RCC 7860 (cell line): ENCODE data around the gene ROBO1.
"Not testable (repeated sequence)": the region's sequence is repeated elsewhere in the genome, so short reads cannot be mapped to it uniquely, and the experiment has no call there.

Source experiments
- DNase-seq: peaks from one replicate; pipeline ENCODE4 v3.0.0-alpha.2; 2015; ENCODE audit warnings: low spot score
- FAIRE-seq: peaks from 2 replicates; lab custom pipeline; 2012; peaks lifted over from hg19 to GRCh38; lab: Jason Lieb, UNC

ROBO1 gene

GRCh38 chr3:79183496-79183895 lies 584.3 kb downstream of the ROBO1 start:
- DNase-seq = no peak

GRCh38 chr3:79178471-79179180 lies 589.2 kb downstream of the ROBO1 start:
- DNase-seq (no peak), FAIRE-seq (no peak)

More at GRCh38 chr3:79183496-79183895, 584.3 kb downstream of the ROBO1 start:
- FAIRE-seq = no peak

GRCh38 chr3:79175870-79176269 lies 591.9 kb downstream of the ROBO1 start:
- no peak for FAIRE-seq
- DNase-seq = no peak

GRCh38 chr3:79173259-79173658 lies 594.5 kb downstream of the ROBO1 start:
- not testable (repeated sequence) for DNase-seq, FAIRE-seq

GRCh38 chr3:79172241-79172640 lies 595.6 kb downstream of the ROBO1 start:
- FAIRE-seq (no peak), DNase-seq (no peak)

GRCh38 chr3:79170021-79170420 lies 597.8 kb downstream of the ROBO1 start:
- DNase-seq (no peak), FAIRE-seq (no peak)

- DNase-seq (peak; percentile 57), FAIRE-seq (peak; percentile 65)
These were observed 600.0 kb downstream of the ROBO1 start for GRCh38 chr3:79167651-79168416.

GRCh38 chr3:79162653-79163052 lies 605.1 kb downstream of the ROBO1 start:
- DNase-seq = no peak
- FAIRE-seq = no peak

GRCh38 chr3:79161941-79162340 lies 605.9 kb downstream of the ROBO1 start:
- DNase-seq (no peak), FAIRE-seq (no peak)

- FAIRE-seq (no peak), DNase-seq (no peak)
These were observed 607.4 kb downstream of the ROBO1 start for GRCh38 chr3:79160421-79160820.

GRCh38 chr3:79159736-79160135 lies 608.1 kb downstream of the ROBO1 start:
- DNase-seq (no peak), FAIRE-seq (no peak)

- FAIRE-seq (no peak), DNase-seq (no peak)
These were observed 610.6 kb downstream of the ROBO1 start for GRCh38 chr3:79157191-79157590.

- FAIRE-seq (no peak), DNase-seq (no peak)
These were observed 612.9 kb downstream of the ROBO1 start for GRCh38 chr3:79154865-79155264.

GRCh38 chr3:79148786-79149185 lies 619.0 kb downstream of the ROBO1 start:
- no peak for DNase-seq
- no peak for FAIRE-seq

- no peak for DNase-seq
- FAIRE-seq = no peak
These were observed 621.8 kb downstream of the ROBO1 start for GRCh38 chr3:79146024-79146423.

- DNase-seq (no peak), FAIRE-seq (no peak)
These were observed 627.1 kb downstream of the ROBO1 start for GRCh38 chr3:79140708-79141107.

- no peak for FAIRE-seq
- no peak for DNase-seq
These were observed 628.3 kb downstream of the ROBO1 start for GRCh38 chr3:79139395-79140068.

- FAIRE-seq = no peak
- no peak for DNase-seq
These were observed 642.3 kb downstream of the ROBO1 start for GRCh38 chr3:79125313-79125984.

- FAIRE-seq (no peak), DNase-seq (no peak)
These were observed 652.3 kb downstream of the ROBO1 start for GRCh38 chr3:79115458-79115857.

GRCh38 chr3:79113876-79114275 lies 653.9 kb downstream of the ROBO1 start:
- FAIRE-seq (no peak), DNase-seq (no peak)

GRCh38 chr3:79111375-79112052 lies 656.3 kb downstream of the ROBO1 start:
- FAIRE-seq (no peak), DNase-seq (no peak)
